DMS153 (cell line): ENCODE results near the gene HAUS5.
"Not testable (repeated sequence)": the region's sequence is repeated elsewhere in the genome, so short reads cannot be mapped to it uniquely, and the experiment has no call there.

ENCODE experiments used
- DNase-seq: peaks from one replicate; lab custom pipeline; 2025; lab: John Stamatoyannopoulos, UW

Gene HAUS5

DNA sequence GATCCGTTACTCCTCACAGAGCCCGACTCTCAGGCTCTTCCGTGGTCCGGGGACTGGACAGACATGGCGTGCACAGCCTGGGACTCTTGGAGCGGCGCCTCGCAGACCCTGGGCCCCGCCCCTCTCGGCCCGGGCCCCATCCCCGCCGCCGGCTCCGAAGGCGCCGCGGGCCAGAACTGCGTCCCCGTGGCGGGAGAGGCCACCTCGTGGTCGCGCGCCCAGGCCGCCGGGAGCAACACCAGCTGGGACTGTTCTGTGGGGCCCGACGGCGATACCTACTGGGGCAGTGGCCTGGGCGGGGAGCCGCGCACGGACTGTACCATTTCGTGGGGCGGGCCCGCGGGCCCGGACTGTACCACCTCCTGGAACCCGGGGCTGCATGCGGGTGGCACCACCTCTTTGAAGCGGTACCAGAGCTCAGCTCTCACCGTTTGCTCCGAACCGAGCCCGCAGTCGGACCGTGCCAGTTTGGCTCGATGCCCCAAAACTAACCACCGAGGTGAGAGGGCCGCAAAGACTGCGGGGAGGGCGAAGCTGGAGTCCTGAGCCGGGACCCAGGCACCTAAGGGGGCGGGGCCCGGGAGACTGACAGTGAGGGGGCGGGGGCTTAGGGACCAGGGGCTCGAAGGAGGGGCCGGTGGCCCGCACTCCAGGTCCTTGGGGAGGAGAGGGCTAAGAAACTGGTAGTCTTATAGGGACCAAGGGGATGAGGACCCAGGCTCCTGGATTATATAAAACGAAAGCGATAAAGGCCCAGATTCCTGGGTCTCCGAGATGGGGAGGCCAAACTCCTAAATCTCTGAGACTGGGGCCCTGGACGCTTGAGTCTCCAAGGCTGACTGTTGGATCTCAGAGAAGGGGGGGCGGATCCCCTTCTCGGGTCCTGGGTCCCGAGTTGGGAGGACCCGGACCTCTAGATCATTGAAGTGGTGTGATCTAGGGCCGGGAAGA is 31.0 kb downstream of the HAUS5 start:
- DNase-seq = peak; percentile 72

DNA sequence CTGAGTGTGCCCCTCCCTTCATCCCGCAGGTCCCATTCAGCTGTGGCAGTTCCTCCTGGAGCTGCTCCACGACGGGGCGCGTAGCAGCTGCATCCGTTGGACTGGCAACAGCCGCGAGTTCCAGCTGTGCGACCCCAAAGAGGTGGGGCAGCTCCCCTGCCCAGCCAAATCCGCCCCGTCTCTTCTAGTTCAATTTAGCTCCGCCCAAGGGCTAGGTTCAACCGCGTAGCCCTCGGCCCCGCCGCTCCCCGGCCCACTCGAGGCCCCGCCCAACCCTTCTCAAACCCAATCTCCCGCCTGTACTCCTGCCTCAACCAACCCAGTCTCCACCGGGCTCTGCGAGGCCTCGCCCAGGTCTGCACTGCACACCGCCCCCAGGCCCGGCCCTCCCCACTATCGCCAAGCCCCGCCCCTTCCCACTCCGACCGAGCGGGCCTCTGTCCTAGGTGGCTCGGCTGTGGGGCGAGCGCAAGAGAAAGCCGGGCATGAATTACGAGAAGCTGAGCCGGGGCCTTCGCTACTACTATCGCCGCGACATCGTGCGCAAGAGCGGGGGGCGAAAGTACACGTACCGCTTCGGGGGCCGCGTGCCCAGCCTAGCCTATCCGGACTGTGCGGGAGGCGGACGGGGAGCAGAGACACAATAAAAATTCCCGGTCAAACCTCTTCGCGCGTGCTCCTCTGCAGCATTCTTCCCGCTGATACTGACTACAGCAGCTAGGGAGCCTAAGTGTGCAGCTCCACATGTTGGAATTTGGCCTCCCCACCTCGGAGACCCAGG is 31.9 kb downstream of the HAUS5 start:
- peak; percentile 89 for DNase-seq

DNA sequence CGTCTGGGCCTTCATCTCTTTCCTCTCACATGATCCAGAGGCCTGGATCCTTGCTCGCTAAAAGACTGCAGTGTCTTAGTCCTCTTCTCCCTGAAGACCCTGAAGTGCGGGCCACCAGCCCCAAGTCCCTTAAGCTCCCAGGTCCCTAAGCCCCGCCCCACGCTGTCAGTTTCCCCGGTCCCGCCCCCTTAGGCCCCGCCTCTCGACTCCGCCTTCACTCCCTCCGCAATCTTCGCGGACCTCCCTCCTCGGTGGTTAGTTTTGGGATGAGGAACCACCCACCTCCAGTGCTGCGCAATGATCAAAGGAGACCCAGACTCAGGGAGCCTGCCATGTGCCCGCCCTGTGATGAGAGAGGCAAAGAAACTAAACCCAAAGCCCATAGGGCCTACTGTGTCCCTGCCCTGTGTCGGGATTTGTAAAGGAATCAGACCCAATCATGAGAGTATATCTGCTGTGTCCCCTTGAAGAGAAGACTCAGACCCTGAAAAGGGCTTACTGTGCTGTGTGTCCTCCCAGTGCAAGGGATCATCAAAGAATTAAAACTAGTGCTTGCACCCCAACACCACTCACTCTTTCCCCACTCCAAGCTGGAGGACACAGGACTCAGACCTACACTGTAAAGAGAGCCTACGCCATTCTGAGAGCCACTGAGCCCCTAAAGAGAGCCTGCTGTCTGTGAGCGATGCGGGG is 32.6 kb downstream of the HAUS5 start:
- DNase-seq = peak; percentile 49

DNA sequence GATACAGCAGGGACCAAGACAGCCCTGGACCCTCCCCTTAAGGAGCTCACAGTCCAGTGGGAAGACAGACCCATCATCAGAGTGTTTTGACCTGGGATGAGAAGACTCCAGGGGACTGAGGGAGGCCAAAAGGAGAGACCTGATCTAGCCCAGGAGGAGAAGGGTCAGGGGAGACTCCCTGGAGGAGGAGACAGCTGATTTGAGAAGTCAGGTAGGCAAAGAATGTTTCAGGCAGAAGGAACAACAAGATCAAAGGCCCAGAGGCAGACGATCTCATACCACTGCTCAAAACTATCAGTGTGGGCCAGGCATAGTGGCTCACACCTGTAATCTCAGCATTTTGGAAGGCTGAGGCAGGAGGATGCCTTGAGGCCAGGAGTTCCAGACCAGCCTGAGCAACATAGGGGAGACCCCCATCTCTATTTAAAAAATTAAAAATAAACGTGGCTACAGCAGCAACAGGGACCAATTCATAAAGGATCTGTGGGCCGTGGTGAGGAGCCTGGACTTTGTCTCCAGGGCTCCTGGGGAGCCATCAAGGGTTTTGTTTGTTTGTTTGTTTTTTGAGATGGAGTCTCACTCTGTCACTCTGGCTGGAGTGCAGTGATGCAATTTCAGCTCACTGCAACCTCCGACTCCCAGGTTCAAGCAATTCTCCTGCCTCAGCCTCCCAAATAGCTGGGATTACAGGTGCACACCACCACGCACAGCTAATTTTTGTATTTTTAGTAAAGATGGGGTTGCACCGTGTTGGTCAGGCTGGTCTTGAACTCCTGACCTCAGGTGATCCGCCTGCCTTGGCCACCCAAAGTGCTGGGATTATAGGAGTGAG is 33.4 kb downstream of the HAUS5 start:
- DNase-seq = no peak

- DNase-seq = peak; percentile 98
Measured at GRCh38 chr19:35648017-35648961, 35.8 kb downstream of the HAUS5 start, which contains the start of gene COX6B1. Gene COX6B1 (plus strand): TSS chr19:35648323. CDS start chr19:35651244, 2,921 bp downstream.

DNA sequence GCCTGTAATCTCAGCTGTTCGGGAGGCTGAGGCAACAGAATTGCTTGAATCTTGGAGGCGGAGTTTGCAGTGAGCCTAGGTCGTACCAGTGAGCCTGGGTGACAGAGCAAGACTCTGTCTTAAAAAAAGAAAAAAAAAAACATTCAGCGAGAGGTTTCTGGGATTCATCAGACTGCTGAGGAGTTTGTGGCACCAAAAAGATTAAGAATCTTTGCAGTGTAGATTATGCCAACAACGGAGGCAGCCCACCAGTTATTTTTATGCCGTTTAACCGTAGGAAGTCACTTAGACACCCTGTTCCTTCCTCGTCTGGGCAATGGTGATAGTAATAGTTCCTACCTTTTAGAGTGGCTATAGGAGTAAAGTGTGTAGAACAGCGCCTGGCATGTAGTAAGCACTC is 38.0 kb downstream of the HAUS5 start:
- no peak for DNase-seq

GRCh38 chr19:35654828-35655227 is 42.3 kb downstream of the HAUS5 start:
- DNase-seq = not testable (repeated sequence)

DNA sequence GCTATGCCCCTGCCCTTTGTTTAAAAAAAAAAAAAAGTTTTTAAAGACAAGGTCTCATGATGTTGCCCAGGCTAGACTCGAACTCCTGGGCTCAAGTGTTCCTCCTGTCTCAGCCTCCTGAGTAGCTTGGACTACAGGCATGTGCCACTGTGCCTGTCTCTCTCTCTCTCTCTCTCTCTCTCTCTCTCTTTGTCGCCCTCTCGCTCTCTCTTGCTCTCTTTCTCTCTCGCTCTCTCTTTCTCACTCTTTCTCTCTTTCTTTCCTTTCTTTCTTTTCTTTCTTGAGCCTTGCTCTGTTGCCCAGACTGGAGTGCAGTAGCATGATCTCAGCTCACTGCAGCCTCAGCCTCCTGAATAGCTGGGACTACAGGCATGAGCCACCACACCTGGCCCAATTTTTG is 43.1 kb downstream of the HAUS5 start:
- no peak for DNase-seq

GRCh38 chr19:35656700-35657099 is 44.2 kb downstream of the HAUS5 start:
- no peak for DNase-seq

DNA sequence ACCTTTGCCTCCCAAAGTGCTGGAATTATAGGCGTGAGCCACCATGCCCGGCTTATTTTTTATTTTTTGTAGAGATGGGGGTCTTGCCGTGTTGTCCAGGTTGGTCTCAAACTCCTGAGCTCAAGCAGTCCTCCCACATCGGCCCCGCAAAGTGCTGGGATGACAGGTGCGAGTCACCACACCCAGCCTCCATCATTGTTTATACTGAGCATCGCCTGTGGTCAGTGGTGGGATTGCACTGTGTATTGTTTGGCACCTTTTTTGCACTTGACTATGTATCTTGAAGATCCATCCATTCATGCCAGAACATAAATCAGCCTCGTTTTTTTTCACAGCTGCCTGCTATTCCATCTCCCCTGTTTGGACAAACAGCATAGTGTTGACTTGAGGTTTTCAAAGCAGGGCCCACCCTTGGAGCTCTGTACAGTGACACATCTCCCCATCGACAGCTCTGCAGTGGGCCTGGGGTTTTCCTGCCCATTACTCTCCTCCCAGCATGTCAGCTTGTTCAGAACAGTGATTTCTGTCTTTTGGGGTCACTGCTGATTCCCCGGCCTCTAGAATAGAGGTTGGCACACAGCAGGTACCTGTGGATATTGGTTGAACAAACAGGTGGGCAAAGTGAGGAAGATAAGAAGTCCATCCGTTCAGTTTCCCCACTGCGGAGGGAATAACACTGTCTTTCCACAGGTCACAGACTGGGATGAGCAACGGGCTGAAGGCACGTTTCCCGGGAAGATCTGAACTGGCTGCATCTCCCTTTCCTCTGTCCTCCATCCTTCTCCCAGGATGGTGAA is 45.6 kb downstream of the HAUS5 start:
- no peak for DNase-seq

DNA sequence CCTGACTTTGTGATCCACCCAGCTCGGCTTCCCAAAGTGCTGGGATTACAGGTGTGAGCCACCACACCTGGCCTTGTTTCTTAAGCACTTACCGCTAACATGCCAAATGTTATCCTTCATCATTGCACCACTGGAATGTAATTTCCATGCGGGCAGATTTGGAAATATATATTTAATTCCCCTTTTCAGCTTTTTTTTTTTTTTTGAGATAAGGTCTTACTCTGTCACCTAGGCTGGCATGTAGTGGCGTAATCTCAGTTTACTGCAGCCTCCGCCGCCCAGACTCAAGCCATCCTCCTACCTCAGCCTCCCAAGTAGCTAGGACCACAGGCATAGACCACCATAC is 49.4 kb downstream of the HAUS5 start:
- no peak for DNase-seq

- no peak for DNase-seq
Measured at GRCh38 chr19:35663981-35664380, 51.4 kb downstream of the HAUS5 start.

GRCh38 chr19:35665157-35665556 is 52.6 kb downstream of the HAUS5 start:
- DNase-seq = no peak

GRCh38 chr19:35665604-35666003 is 53.1 kb downstream of the HAUS5 start:
- no peak for DNase-seq

DNA sequence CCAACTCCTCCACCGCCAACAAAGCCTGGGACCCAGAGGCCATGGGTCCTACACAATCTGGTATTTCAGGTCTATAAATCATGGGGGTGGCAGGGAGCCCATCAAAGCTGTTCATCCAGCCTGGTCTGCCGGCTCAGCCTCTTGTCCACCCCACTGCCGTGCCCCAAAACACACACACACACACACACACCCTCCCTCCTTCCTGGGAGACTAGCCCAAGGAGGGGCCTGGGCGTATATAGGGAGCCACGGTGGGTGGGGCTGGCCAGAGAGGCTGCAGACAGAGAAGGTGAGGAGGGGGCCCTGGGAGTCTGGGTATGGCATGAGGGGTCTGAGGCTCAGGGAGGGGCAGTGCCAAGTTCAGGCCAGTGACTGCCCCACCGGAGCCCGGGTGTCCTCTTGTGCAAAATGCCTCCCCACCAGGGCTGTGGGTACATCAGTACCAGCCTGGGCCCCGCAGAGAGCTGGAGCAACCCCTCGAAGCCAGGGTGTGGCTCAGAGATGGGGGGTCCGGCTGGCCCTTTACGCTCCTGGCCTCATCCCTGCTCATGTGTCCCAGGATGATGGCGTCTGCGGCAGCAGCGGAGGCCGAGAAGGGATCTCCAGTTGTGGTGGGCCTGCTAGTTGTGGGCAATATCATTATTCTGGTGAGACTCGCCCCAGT is 53.8 kb downstream of the HAUS5 start, which contains the start of gene UPK1A:
Gene UPK1A (plus strand): TSS at position 267 of the 663 bp plus-strand sequence. CDS start 296 bp downstream, at position 563.
- no peak for DNase-seq

GRCh38 chr19:35669566-35669965 is 57.0 kb downstream of the HAUS5 start:
- DNase-seq = no peak

DNA sequence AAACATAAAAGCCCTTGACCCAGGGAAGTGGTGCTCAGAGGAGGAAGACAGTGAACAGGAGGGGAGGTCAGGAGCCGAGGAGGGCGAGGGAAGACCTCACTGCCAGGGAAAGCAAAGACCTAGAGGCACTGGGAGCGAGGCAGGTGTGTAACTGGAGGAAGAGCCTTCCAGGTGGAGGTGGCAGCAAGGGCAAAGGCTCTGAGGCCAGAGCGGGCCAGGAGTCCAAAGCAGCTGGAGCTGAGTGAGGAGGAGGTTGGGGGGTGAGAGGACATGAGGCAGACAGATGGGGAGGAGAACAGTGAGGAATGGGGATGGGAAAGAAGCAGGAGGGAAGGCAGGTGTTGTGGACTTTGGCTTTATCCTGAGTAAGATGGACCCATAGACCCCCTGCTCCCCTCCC is 57.4 kb downstream of the HAUS5 start:
- DNase-seq = no peak

GRCh38 chr19:35670686-35671085 is 58.2 kb downstream of the HAUS5 start:
- DNase-seq = no peak

- no peak for DNase-seq
Measured at GRCh38 chr19:35671818-35672217, 59.3 kb downstream of the HAUS5 start.
